ENCODE data around the gene SSC4D. TPM values are rescaled to one million over a fixed set of nuclear protein-coding genes. Genes with fewer than 3 reads are reported as not detected.

Gene SSC4D
- 0.73 and 0.79 TPM in 2 replicates for total RNA-seq

GRCh38 chr7:76409537-76409936 is at the start of gene SSC4D:
TSS of gene SSC4D (minus strand) at chr7:76409697. CDS start at chr7:76404439, 5,258 bp downstream.

GRCh38 chr7:76424413-76425111 is 15.1 kb upstream of the SSC4D start, which contains the start of gene ZP3:
TSS of gene ZP3 (plus strand) at chr7:76424950. CDS start at chr7:76424965, 15 bp downstream.

GRCh38 chr7:76358481-76359110 is 50.9 kb downstream of the SSC4D start, which contains the start of gene YWHAG:
TSS of gene YWHAG (minus strand) at chr7:76358991. CDS start at chr7:76358808, 183 bp downstream.

Other genes starting within 250 kb of the SSC4D start
- gene SRRM3, start 207.8 kb downstream of the SSC4D start, total RNA-seq: 0.10 and 0.93 TPM in 2 replicates
- 571 and 574 TPM in 2 replicates for gene HSPB1, start 107.0 kb downstream of the SSC4D start, total RNA-seq
- 75.1 TPM in 2 replicates for gene YWHAG, start 50.7 kb downstream of the SSC4D start, total RNA-seq
- 0.59 and 0.60 TPM in 2 replicates for gene ZP3, start 15.3 kb upstream of the SSC4D start, total RNA-seq
- gene DTX2, start 52.0 kb upstream of the SSC4D start, total RNA-seq: 6.9 and 11.5 TPM in 2 replicates
- 1.1 TPM in 1 of 2 replicates, not detected in the other for gene UPK3B, start 100.9 kb upstream of the SSC4D start, total RNA-seq
- gene SPDYE16, start 133.6 kb upstream of the SSC4D start, total RNA-seq: 0.07 TPM in 1 of 2 replicates, not detected in the other
- 9.7 and 10.3 TPM in 2 replicates for gene POMZP3, start 217.6 kb upstream of the SSC4D start, total RNA-seq

All from mammary microvascular endothelial cell (primary cell).